ENCODE measurements around the gene RPS27L. TPM values are rescaled to one million over a fixed set of nuclear protein-coding genes. Genes with fewer than 3 reads are reported as not detected.

Gene RPS27L
- total RNA-seq, 1 experiment from 2014 or later: 65.6 TPM

DNA sequence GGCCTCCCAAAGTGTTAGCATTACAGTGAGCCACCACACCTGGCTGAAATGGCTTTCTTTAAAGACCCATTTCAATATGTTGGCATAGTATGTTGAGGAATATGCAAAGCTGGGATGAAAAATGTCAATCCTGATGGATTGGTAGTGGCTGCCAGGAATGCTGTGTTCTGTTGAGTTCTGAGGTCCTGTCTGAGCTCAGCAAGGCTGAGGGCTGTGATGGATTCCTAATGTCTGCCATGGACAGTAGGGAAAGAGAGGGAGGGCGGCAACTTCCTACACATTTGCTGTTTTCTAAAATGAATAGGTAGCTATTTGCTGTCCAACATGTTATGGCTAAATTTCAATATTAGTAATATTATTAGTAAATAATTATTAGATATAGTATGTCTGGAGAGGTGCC is 40.3 kb upstream of the RPS27L start:
- Histone ChIP-seq H3K9me3 (ENCODE audit: low read depth, low read length, poor library complexity, severe bottlenecking) (no peaks in the 10 kb centered on the region), H3K27me3 (replicated peaks; ENCODE audit: insufficient read depth, low read depth, low read length, poor library complexity) (no peaks in the 10 kb centered on the region), H3K4me3 (ENCODE audit: low read depth, low read length, poor library complexity, severe bottlenecking) (no peak overlapping the region), H3K36me3 (ENCODE audit: insufficient read depth, low read length, poor library complexity, severe bottlenecking) (no peaks in the 10 kb centered on the region), H3K27ac (ENCODE audit: low read depth, low read length, poor library complexity, severe bottlenecking) (no peak overlapping the region), H3K4me1 (ENCODE audit: insufficient read depth, low read length, poor library complexity, severe bottlenecking) (peaks cover 35% of the 10 kb centered on the region)
- POLR2A ChIA-PET (ENCODE audit: low non-redundant PET): interaction anchor here (0.6 kb wide), 1 partner anchor 218 kb away, joined by 3 read pairs; no protein-coding TSS in a partner anchor
- DNase-seq (ENCODE audit: low spot score): no peak
- intact Hi-C loops (cut with micrococcal nuclease; ENCODE audit: unreplicated experiment): no loop called here
- BruUV-seq (replicated peaks): no TSS peak
- CTCF ChIA-PET: no interaction called here
- TF ChIP-seq EZH2 (IDR thresholded peaks at IDR 0.05; ENCODE audit: borderline replicate concordance, low read depth, low read length, poor library complexity, severe bottlenecking): no peak
- TF ChIP-seq, protein P1, sequence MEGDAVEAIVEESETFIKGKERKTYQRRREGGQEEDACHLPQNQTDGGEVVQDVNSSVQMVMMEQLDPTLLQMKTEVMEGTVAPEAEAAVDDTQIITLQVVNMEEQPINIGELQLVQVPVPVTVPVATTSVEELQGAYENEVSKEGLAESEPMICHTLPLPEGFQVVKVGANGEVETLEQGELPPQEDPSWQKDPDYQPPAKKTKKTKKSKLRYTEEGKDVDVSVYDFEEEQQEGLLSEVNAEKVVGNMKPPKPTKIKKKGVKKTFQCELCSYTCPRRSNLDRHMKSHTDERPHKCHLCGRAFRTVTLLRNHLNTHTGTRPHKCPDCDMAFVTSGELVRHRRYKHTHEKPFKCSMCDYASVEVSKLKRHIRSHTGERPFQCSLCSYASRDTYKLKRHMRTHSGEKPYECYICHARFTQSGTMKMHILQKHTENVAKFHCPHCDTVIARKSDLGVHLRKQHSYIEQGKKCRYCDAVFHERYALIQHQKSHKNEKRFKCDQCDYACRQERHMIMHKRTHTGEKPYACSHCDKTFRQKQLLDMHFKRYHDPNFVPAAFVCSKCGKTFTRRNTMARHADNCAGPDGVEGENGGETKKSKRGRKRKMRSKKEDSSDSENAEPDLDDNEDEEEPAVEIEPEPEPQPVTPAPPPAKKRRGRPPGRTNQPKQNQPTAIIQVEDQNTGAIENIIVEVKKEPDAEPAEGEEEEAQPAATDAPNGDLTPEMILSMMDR (conservative IDR thresholded peaks at IDR 0.05; ENCODE audit: low read depth, low read length): no peak

GRCh38 chr15:63196842-63197241 is 39.6 kb upstream of the RPS27L start:
- ChIA-PET CTCF (no interaction called here), POLR2A (ENCODE audit: low non-redundant PET) (no interaction called here)
- no peaks in the 10 kb centered on the region for H3K9me3 ChIP-seq (ENCODE audit: low read depth, low read length, poor library complexity, severe bottlenecking)
- intact Hi-C loops (cut with micrococcal nuclease; ENCODE audit: unreplicated experiment): no loop called here
- no peak overlapping the region for H3K4me3 ChIP-seq (ENCODE audit: low read depth, low read length, poor library complexity, severe bottlenecking)
- no peaks in the 10 kb centered on the region for H3K27me3 ChIP-seq (replicated peaks; ENCODE audit: insufficient read depth, low read depth, low read length, poor library complexity)
- no peak overlapping the region for H3K27ac ChIP-seq (ENCODE audit: low read depth, low read length, poor library complexity, severe bottlenecking)
- no peak for TF ChIP-seq EZH2 (IDR thresholded peaks at IDR 0.05; ENCODE audit: borderline replicate concordance, low read depth, low read length, poor library complexity, severe bottlenecking)
- TF ChIP-seq, protein P1 (conservative IDR thresholded peaks at IDR 0.05; ENCODE audit: low read depth, low read length): no peak
- no peaks in the 10 kb centered on the region for H3K36me3 ChIP-seq (ENCODE audit: insufficient read depth, low read length, poor library complexity, severe bottlenecking)
- H3K4me1 ChIP-seq (ENCODE audit: insufficient read depth, low read length, poor library complexity, severe bottlenecking): peaks cover 35% of the 10 kb centered on the region
- no TSS peak for BruUV-seq (replicated peaks)
- no peak for DNase-seq (ENCODE audit: low spot score)

DNA sequence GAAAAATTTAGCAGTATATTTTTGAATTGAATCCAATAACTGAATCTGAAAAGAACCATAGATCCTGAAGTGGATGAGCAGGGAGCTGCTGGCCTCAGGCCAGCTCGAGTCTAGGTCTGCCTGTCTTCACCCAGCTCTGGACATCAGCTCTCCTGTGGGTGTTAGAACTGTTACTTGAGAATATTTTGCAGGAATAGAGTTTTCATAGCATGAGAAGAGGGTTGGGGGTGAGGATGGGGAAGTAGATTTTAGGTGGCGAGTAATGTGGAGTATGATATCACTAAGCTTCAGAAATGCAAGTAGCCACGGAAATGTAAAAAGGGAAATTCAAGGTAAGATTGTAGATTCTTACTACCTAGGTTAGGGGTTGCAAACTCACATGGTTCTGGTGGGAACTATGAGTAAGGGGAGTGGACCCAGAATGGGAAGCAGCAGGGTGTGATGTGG is 38.3 kb upstream of the RPS27L start:
- ChIA-PET CTCF (no interaction called here), POLR2A (ENCODE audit: low non-redundant PET) (no interaction called here)
- H3K9me3 ChIP-seq (ENCODE audit: low read depth, low read length, poor library complexity, severe bottlenecking): no peaks in the 10 kb centered on the region
- no peaks in the 10 kb centered on the region for H3K36me3 ChIP-seq (ENCODE audit: insufficient read depth, low read length, poor library complexity, severe bottlenecking)
- TF ChIP-seq, protein P1 (conservative IDR thresholded peaks at IDR 0.05; ENCODE audit: low read depth, low read length): no peak
- no peak for TF ChIP-seq EZH2 (IDR thresholded peaks at IDR 0.05; ENCODE audit: borderline replicate concordance, low read depth, low read length, poor library complexity, severe bottlenecking)
- H3K4me3 ChIP-seq (ENCODE audit: low read depth, low read length, poor library complexity, severe bottlenecking): no peak overlapping the region
- H3K4me1 ChIP-seq (ENCODE audit: insufficient read depth, low read length, poor library complexity, severe bottlenecking): peaks cover 40% of the 10 kb centered on the region
- H3K27me3 ChIP-seq (replicated peaks; ENCODE audit: insufficient read depth, low read depth, low read length, poor library complexity): no peaks in the 10 kb centered on the region
- H3K27ac ChIP-seq (ENCODE audit: low read depth, low read length, poor library complexity, severe bottlenecking): no peak overlapping the region
- no peak for DNase-seq (ENCODE audit: low spot score)
- intact Hi-C loops (cut with micrococcal nuclease; ENCODE audit: unreplicated experiment): no loop called here
- no TSS peak for BruUV-seq (replicated peaks)
